ENCODE measurements around the gene SP140. TPM values are rescaled to one million over a fixed set of nuclear protein-coding genes. Genes with fewer than 3 reads are reported as not detected.

SP140 gene
- total and polyA plus RNA-seq, 2 of the 13 experiments (the other 11 are each of a cell fraction or from before 2014, with no cell fraction given) = 0.57 to 0.80 TPM

DNA sequence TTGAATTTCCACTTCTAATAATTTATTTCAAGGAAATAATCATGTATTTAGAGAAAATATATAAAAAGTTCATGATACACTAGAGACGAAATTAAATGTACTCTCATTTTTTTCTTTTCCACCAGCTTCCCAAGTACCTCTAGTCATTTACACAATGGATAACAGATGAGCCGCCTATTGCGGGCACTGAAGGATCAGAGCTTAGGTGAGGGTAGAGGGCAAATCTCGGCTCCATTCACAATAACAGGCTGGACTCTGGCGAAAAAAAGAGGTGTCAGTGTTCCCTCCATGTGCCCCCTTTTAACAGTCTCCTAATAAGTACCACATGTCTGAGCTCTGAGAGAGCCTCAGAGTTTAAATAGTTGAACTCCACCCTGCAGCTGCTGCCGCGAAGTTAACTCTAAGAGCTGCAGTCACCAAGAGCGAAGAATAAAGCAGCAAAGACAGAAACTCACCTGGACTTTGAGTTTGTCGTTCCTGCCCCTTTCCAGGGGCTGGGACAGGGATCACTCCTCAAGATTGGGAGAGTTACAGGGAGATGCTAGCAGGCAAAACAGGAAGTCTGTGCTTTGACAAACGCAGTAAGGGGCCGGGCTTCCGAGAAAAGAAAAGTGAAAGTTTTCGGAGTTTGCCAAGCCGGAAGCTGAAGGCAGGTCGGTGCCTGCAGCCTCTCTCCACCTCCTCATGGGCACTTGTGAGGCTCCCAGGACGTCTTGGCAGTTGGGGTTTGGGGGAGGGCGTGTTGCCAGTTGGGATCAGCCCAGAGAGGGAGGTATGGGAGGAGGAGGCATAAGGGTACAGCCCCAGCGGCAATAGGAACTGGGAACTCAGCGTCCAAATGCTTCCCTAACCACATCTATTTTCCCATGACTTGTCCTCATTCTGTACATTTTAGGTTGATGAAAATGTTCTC lies 5.9 kb upstream of the SP140 start, which contains the start of gene SP110 (continued):
- TF ChIP-seq POLR2AphosphoS5 (IDR thresholded peaks at IDR 0.05; ENCODE audit: low read depth, low read length) (peak; percentile 74; the same call in 1 of the 2 replicates), ZNF678 (CRISPR knock-in tag; IDR thresholded peaks at IDR 0.05) (no peak), ZNF558 (CRISPR knock-in tag; IDR thresholded peaks at IDR 0.05; ENCODE audit: borderline replicate concordance) (peak; percentile 80; the same call in 1 of the 2 replicates), SRSF1 (optimal IDR thresholded peaks at IDR 0.05; ENCODE audit: low read depth, low read length) (no peak), ZHX2 (IDR thresholded peaks at IDR 0.05; ENCODE audit: low read depth) (no peak), ZHX2 (CRISPR knock-in tag; IDR thresholded peaks at IDR 0.05; ENCODE audit: borderline replicate concordance) (no peak), ETV5 (CRISPR knock-in tag; IDR thresholded peaks at IDR 0.05; ENCODE audit: borderline replicate concordance) (peak; percentile 75), GABPA (IDR thresholded peaks at IDR 0.05; ENCODE audit: low read depth, low read length) (peak; percentile 32; the same call in 1 of the 2 replicates), GABPA (CRISPR knock-in tag; IDR thresholded peaks at IDR 0.05; ENCODE audit: low read depth) (peak; percentile 87), MED1 (CRISPR knock-in tag; IDR thresholded peaks at IDR 0.05) (peak; percentile 43; the same call in 1 of the 2 replicates), NR1H2 (CRISPR knock-in tag; IDR thresholded peaks at IDR 0.05; ENCODE audit: borderline replicate concordance, low read depth) (no peak), MXD4 (CRISPR knock-in tag; IDR thresholded peaks at IDR 0.05) (peak; percentile 49; the same call in 1 of the 2 replicates), ZNF263 (CRISPR knock-in tag; IDR thresholded peaks at IDR 0.05) (peak; percentile 58), KLF9 (CRISPR knock-in tag; IDR thresholded peaks at IDR 0.05; ENCODE audit: low read depth) (no peak), ASH2L (IDR thresholded peaks at IDR 0.05; ENCODE audit: insufficient read length, low read depth, low read length) (peak; percentile 76), ATF2 (CRISPR knock-in tag; IDR thresholded peaks at IDR 0.05) (0 out of 2 replicates have a peak, but pooled peaks have one; percentile 34), ZNF644 (CRISPR knock-in tag; IDR thresholded peaks at IDR 0.05; ENCODE audit: low read depth) (no peak)
- TF ChIP-seq, protein P1, sequence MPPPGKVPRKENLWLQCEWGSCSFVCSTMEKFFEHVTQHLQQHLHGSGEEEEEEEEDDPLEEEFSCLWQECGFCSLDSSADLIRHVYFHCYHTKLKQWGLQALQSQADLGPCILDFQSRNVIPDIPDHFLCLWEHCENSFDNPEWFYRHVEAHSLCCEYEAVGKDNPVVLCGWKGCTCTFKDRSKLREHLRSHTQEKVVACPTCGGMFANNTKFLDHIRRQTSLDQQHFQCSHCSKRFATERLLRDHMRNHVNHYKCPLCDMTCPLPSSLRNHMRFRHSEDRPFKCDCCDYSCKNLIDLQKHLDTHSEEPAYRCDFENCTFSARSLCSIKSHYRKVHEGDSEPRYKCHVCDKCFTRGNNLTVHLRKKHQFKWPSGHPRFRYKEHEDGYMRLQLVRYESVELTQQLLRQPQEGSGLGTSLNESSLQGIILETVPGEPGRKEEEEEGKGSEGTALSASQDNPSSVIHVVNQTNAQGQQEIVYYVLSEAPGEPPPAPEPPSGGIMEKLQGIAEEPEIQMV (CRISPR knock-in tag; IDR thresholded peaks at IDR 0.05; ENCODE audit: low read depth) = 0 out of 2 replicates have a peak, but pooled peaks have one; percentile 57
